Daoy (cell line): ENCODE measurements around the gene SUGCT. TPM values are rescaled to one million over a fixed set of nuclear protein-coding genes. Genes with fewer than 3 reads are reported as not detected.
"Not testable (repeated sequence)": the region's sequence is repeated elsewhere in the genome, so short reads cannot be mapped to it uniquely, and the experiment has no call there.

Source experiments
- DNase-seq: peaks from one replicate; pipeline ENCODE4 v3.0.0-alpha.2; 2015; ENCODE audit warnings: low read depth
- total RNA-seq: library from RNA; depleted of rRNA; stranded (reverse); fragments of >200 nt; shearing (Covaris generic); gene quantifications from 2 replicates; pipeline ENCODE4 v1.2.3, GENCODE V29; 2014; rRNA removed

Gene SUGCT
- total RNA-seq: 8.3 and 11.8 TPM in 2 replicates

DNA sequence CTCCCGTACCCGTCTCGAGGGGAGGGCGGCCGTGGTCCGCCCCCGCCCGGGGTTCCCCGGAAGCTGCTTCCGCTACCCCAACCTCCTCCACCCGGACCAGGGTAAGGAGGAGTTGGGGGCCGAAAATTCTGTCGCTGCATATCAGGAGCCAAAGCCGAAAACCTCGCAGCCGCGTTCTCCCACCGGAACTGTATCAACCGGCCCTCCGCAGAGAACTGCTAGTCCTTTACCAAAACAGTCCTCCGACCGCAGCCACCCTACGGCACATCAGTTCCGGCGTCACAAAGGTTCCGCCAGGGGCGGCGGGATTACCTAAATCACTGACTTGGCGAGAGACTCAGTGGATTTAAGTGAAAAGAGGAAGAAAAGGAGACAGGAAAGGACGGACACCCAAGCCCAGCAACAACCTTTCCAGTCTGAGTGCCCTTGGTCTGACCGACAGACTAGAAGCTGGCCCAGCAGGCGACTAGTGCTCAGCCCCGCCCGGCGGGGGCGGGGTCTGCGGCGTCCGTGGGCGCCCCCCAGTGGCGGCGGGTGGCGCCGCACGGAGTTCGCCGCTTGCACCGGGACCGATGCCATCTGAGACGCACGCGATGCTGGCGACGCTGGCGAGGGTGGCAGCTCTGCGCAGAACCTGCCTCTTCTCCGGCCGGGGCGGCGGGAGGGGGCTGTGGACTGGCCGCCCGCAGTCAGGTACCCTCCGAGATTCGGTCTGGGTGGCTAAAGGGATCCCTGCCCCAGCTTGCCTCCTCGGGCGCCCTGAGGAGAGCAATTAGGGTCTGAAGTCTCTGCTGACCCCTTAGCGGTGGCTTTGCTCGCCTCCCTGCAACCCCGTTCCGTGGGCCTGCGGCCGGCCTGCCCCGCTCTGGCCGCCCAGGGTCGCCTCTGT is at the start of gene SUGCT, which contains the start of gene MPLKIP:
Gene SUGCT, plus strand, starts transcription at position 578 of the 889 bp plus-strand sequence.
Gene MPLKIP, minus strand, starts transcription at position 195 of the 889 bp plus-strand sequence. Its CDS starts 55 bp downstream, at position 140.
- peak; percentile 92 for DNase-seq

- DNase-seq: no peak
These were observed 42.6 kb upstream of the SUGCT start for GRCh38 chr7:40092182-40092581.

GRCh38 chr7:40093631-40094350 is 41.0 kb upstream of the SUGCT start:
- DNase-seq: no peak

DNA sequence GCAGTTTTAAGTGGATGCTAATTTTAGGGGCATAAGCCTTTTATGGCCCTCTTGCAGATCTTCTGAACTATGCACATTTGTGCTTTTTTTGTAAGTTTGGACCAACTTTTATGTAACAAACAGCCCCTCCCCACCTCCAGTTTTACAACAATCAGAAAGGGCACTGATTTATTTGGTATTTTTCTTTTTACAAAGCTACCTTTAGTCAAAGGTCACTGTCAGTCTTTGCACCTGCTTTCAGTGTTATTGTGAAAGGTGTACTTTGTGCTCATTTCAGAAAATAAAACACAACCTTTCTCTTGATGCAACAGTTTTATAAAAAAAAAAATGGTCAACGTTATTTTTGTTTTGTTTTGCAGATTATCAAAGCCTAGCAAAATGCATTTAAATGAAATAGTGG is 39.6 kb upstream of the SUGCT start:
- DNase-seq: no peak

- no peak for DNase-seq
These were observed 39.0 kb upstream of the SUGCT start for GRCh38 chr7:40095695-40096327.

DNA sequence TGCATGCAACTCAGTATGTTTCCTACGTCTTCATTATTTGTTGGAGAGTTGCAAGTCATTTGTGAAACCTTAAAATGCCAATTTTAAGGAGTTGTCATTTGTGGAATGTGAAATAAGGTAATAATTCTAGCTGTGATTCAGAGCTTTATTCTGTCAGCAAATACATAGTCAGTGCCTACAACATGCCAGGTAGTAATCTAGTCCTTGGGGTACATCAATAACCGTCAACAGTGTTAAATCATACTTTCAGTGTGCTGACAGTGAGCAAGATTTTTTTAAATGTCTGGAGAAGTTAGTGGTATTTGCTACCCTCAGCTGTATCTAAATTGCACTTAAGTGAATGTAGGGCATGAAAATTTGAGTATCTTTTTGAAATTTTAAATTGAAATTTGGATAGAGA is 37.1 kb upstream of the SUGCT start:
- DNase-seq: no peak

DNA sequence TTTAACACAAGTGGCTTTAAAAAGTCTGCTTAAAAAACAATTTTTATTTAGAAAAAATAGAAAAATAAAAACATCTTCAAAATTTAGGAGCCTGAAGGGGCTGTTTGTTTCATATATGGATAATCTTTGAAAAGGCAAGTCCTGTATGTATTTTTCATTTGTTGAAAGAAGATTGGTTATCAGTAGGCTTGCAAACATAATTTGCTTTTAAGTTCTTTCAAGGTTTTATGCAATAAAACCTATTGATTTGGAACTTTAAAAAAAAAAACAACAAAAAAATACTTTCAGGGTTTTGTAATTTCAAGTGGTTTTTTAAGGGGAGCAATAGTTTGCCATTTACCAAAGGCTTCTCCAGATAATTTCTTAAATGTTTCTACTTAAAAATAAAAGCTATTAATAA is 36.0 kb upstream of the SUGCT start:
- no peak for DNase-seq

DNA sequence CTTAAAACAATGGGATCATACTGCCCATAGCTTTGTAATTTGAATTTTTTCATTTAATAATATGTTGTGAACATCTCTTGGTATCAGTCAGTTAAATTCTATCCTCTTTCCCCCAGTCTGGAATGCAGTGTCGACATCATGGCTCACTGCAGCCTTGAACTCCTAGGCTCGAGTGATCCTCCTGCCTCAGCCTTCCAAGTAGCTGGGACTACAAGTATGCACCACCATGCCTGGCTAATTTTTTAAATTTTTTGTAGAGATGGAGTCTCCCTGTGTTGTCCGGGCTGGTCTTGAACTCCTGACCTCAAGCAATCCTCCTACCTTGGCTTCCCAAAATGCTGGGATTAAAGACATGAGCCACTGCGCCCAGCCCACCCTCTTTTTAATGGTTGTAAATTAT is 35.0 kb upstream of the SUGCT start:
- no peak for DNase-seq

DNA sequence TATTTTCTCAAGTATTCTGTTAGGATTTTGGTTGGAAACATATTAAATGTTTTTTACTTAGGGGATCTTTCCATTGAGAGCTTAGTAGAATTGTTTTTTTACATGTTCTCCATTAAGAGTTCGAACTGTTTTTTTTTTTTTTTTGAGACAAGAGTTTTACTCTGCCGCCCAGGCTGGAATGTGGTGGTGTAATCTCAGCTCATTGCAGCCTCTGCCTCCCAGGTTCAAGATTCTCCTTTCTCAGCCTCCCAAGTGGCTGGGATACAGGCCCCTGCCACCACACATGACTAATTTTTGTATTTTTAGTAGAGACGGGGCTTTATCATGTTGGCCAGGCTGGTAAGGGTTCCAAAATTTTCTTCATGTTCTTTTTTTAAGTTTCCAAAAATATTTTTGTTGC is 33.6 kb upstream of the SUGCT start:
- DNase-seq: no peak

- no peak for DNase-seq
These were observed 31.9 kb upstream of the SUGCT start for GRCh38 chr7:40102897-40103296.

- no peak for DNase-seq
These were observed 28.8 kb upstream of the SUGCT start for GRCh38 chr7:40105879-40106473.

- no peak for DNase-seq
These were observed 18.9 kb upstream of the SUGCT start for GRCh38 chr7:40115936-40116335.

- not testable (repeated sequence) for DNase-seq
These were observed 17.6 kb upstream of the SUGCT start for GRCh38 chr7:40117199-40117598.

GRCh38 chr7:40118201-40118600 is 16.6 kb upstream of the SUGCT start:
- DNase-seq: not testable (repeated sequence)

GRCh38 chr7:40120020-40120419 is 14.8 kb upstream of the SUGCT start:
- DNase-seq: no peak

- not testable (repeated sequence) for DNase-seq
These were observed 12.5 kb upstream of the SUGCT start for GRCh38 chr7:40122100-40122939.

- no peak for DNase-seq
These were observed 11.9 kb upstream of the SUGCT start for GRCh38 chr7:40122940-40123254.

GRCh38 chr7:40133561-40134427 is 1.0 kb upstream of the SUGCT start:
- peak; percentile 30 for DNase-seq

GRCh38 chr7:40135317-40135610 is 459 bp downstream of the SUGCT start:
- no peak for DNase-seq

DNA sequence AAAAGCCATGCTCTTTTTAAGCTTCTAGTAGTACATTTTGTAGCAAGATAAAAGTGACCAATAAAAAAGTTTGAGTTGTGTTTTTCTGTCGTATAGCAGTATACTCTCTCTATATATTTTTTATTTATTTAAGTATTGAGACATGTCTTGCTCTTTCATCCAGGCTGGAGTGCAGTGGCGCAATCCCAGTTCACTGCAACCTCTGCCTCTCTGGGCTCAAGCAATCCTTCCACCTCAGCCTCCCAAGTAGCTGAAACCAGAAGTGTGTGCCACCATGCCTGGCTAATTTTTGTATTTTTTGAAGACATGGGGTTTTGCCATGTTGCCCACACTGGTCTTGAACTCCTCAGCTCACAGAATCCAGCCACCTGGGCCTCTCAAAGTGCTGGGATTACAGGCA is 2.8 kb downstream of the SUGCT start:
- no peak for DNase-seq
